Measurements from ENCODE around the gene KCTD16.

The KCTD16 gene

GRCh38 chr5:144403817-144404420 lies 233.2 kb downstream of the KCTD16 start:
- no peak for DNase-seq (ENCODE audit: low read depth in 2 of 2)

- DNase-seq (ENCODE audit: low read depth in 2 of 2), result no peak
These were observed 234.0 kb downstream of the KCTD16 start for GRCh38 chr5:144404672-144405071.

- DNase-seq (ENCODE audit: low read depth in 2 of 2), result no peak
These were observed 235.3 kb downstream of the KCTD16 start for GRCh38 chr5:144405991-144406390.

- no peak for DNase-seq (ENCODE audit: low read depth in 2 of 2)
These were observed 235.8 kb downstream of the KCTD16 start for GRCh38 chr5:144406442-144406841.

GRCh38 chr5:144414202-144415029 lies 243.7 kb downstream of the KCTD16 start:
- no peak for DNase-seq (ENCODE audit: low read depth in 2 of 2)

GRCh38 chr5:144416196-144416595 lies 245.5 kb downstream of the KCTD16 start:
- DNase-seq (ENCODE audit: low read depth in 2 of 2), result no peak

GRCh38 chr5:144418719-144419118 lies 248.0 kb downstream of the KCTD16 start:
- DNase-seq (ENCODE audit: low read depth in 2 of 2), result no peak

- DNase-seq (ENCODE audit: low read depth in 2 of 2), result no peak
These were observed 250.7 kb downstream of the KCTD16 start for GRCh38 chr5:144421411-144421810.

- DNase-seq (ENCODE audit: low read depth in 2 of 2), result no peak
These were observed 251.5 kb downstream of the KCTD16 start for GRCh38 chr5:144422018-144422727.

GRCh38 chr5:144427866-144428265 lies 257.2 kb downstream of the KCTD16 start:
- DNase-seq (ENCODE audit: low read depth in 2 of 2), result no peak

- DNase-seq (ENCODE audit: low read depth in 2 of 2), result no peak
These were observed 257.7 kb downstream of the KCTD16 start for GRCh38 chr5:144428326-144428725.

- DNase-seq (ENCODE audit: low read depth in 2 of 2), result no peak
These were observed 258.7 kb downstream of the KCTD16 start for GRCh38 chr5:144429405-144429804.

- no peak for DNase-seq (ENCODE audit: low read depth in 2 of 2)
These were observed 259.2 kb downstream of the KCTD16 start for GRCh38 chr5:144429905-144430304.

GRCh38 chr5:144433140-144433822 lies 262.6 kb downstream of the KCTD16 start:
- DNase-seq (ENCODE audit: low read depth in 2 of 2), result no peak

- DNase-seq (ENCODE audit: low read depth in 2 of 2), result no peak
These were observed 263.2 kb downstream of the KCTD16 start for GRCh38 chr5:144433893-144434292.

- DNase-seq (ENCODE audit: low read depth in 2 of 2), result no peak
These were observed 265.3 kb downstream of the KCTD16 start for GRCh38 chr5:144436007-144436406.

GRCh38 chr5:144438237-144438636 lies 267.6 kb downstream of the KCTD16 start:
- no peak for DNase-seq (ENCODE audit: low read depth in 2 of 2)

- DNase-seq (ENCODE audit: low read depth in 2 of 2), result no peak
These were observed 277.8 kb downstream of the KCTD16 start for GRCh38 chr5:144448457-144448856.

GRCh38 chr5:144451187-144451973 lies 280.7 kb downstream of the KCTD16 start:
- no peak for DNase-seq (ENCODE audit: low read depth in 2 of 2)

GRCh38 chr5:144453753-144454152 lies 283.1 kb downstream of the KCTD16 start:
- DNase-seq (ENCODE audit: low read depth in 2 of 2), result no peak

GRCh38 chr5:144457160-144457559 lies 286.5 kb downstream of the KCTD16 start:
- DNase-seq (ENCODE audit: low read depth in 2 of 2), result no peak

Measured in stimulated activated CD4-positive, alpha-beta T cell treated with anti-CD3 and anti-CD28 coated beads, Interleukin-1b, Interleukin-23, amount 100 ng/mL, for 1 hour (primary cell).